C4-2B (cell line): ENCODE results near the gene TUBB4B.

Experiments used
- CTCF ChIP-seq: fragments of 450-650 bp; conservative IDR thresholded peaks from 2 replicates; pipeline ENCODE4 v1.5.1; 2017; ENCODE audit warnings: mild to moderate bottlenecking
- ZFX ChIP-seq: fragments of 450-650 bp; IDR thresholded peaks from 2 replicates; pipeline ENCODE4 v1.6.1; 2017

GRCh38 chr9:137253717-137254623, 12.9 kb downstream of the TUBB4B start:
- no peak for TF ChIP-seq CTCF
- no peak for TF ChIP-seq ZFX
